ENCODE data around the gene GNB1.
A peak's percentile ranks its signal among the peaks of the same experiment; 100 is the strongest.

Gene GNB1

DNA sequence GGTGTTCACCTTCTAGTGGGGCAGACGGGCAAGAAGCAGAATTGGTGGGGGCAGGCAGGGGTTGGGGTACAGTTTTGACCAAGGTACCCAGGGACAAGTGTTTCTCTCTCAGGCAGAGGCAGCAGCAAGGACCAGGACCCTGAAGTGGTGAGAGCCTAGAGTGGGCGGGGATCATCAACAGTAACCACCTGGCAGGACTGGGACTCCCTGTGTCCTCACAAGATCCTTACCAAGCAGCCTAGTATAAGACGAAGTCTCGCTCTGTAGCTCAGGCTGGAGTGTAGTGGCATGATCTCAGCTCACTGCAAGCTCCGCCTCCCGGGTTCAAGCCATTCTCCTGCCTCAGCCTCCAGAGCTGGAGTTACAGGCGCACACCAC lies 109.4 kb downstream of the GNB1 start:
- Histone ChIP-seq H3K9ac (ENCODE audit: low read depth, low read length) (no peak overlapping the region), H3K27ac (ENCODE audit: low read length) (0 out of 2 replicates have a peak overlapping the region, but pooled peaks have one; percentile 69), H3K4me2 (ENCODE audit: insufficient read depth, low read length) (no peak overlapping the region), H3K79me2 (ENCODE audit: insufficient read depth, low read length) (peaks cover 17% of the 10 kb centered on the region), H2AFZ (ENCODE audit: low read depth, low read length) (no peak overlapping the region), H3K36me3 (ENCODE audit: insufficient read depth, low read length) (peaks cover 30% of the 10 kb centered on the region), H4K20me1 (ENCODE audit: insufficient read depth, low read length) (peaks cover 23% of the 10 kb centered on the region), H3K9me3 (ENCODE audit: insufficient read depth, low read length, severe bottlenecking) (no peaks in the 10 kb centered on the region), H3K4me1 (ENCODE audit: insufficient read depth, low read length) (peaks cover 43% of the 10 kb centered on the region), H3K27me3 (ENCODE audit: insufficient read depth, low read length, poor library complexity) (no peaks in the 10 kb centered on the region), H3K4me3 (ENCODE audit: low read depth in 1 of 2, low read length in 2 of 2) (no peak overlapping the region)
- DNase-seq (no peak), ATAC-seq (ENCODE audit: insufficient read depth, low read depth) (no peak)
- TF ChIP-seq EZH2 (IDR thresholded peaks at IDR 0.05; ENCODE audit: borderline replicate concordance, low read depth, low read length, severe bottlenecking), result no peak
- TF ChIP-seq, protein P1, sequence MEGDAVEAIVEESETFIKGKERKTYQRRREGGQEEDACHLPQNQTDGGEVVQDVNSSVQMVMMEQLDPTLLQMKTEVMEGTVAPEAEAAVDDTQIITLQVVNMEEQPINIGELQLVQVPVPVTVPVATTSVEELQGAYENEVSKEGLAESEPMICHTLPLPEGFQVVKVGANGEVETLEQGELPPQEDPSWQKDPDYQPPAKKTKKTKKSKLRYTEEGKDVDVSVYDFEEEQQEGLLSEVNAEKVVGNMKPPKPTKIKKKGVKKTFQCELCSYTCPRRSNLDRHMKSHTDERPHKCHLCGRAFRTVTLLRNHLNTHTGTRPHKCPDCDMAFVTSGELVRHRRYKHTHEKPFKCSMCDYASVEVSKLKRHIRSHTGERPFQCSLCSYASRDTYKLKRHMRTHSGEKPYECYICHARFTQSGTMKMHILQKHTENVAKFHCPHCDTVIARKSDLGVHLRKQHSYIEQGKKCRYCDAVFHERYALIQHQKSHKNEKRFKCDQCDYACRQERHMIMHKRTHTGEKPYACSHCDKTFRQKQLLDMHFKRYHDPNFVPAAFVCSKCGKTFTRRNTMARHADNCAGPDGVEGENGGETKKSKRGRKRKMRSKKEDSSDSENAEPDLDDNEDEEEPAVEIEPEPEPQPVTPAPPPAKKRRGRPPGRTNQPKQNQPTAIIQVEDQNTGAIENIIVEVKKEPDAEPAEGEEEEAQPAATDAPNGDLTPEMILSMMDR (IDR thresholded peaks at IDR 0.05; ENCODE audit: borderline replicate concordance, extremely low read depth, low read length, poor library complexity, severe bottlenecking), result no peak

DNA sequence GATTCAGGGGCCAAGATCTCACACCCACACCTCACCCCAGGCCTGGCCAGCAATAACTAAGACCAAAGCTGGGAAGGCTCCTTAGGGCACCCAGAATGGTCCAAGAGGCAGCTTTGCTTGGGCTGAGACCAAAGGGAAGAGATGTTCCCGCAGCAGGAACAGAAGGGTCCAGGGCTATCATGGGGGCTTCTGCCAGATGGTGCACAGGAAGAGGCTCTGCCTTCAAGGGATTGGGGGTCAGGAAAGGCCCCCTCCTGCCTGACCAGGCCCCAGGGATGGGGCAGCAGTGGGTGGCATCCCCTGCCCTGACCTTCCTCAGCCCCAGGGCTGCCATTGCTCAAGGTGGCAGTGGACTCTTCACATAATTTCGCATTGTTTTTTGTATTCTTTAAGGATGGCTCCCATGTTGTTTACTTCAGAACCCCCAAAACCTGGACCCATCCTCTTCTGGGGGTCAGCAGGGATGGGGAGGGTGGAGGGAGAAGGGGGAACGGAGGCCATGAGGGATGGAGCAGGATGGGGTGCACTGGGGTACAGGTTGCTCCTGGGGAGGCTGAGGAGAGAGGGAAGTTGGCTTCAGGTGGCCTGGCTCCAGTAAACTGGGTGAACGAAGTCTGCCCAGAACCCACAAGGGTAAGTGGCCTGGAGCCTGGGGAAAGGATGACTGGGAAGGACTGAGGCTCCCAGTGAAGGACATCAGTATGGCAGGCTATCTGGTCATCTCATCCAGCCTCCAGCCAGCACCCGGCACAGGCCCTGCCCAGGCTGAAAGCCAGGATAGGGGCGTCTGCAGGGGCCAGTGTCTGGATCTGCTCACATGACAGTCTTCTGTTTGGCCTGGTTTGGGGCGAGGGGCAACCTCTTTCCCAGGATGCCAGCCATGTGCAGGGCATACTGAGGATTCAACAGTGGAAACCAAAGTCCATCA lies 110.0 kb downstream of the GNB1 start:
- Histone ChIP-seq H2AFZ (ENCODE audit: low read depth, low read length) (no peak overlapping the region), H3K36me3 (ENCODE audit: insufficient read depth, low read length) (peaks cover 27% of the 10 kb centered on the region), H3K9me3 (ENCODE audit: insufficient read depth, low read length, severe bottlenecking) (no peaks in the 10 kb centered on the region), H3K4me1 (ENCODE audit: insufficient read depth, low read length) (peaks cover 49% of the 10 kb centered on the region), H3K79me2 (ENCODE audit: insufficient read depth, low read length) (peaks cover 22% of the 10 kb centered on the region), H3K4me3 (ENCODE audit: low read depth in 1 of 2, low read length in 2 of 2) (no peak overlapping the region), H4K20me1 (ENCODE audit: insufficient read depth, low read length) (peaks cover 26% of the 10 kb centered on the region), H3K27me3 (ENCODE audit: insufficient read depth, low read length, poor library complexity) (no peaks in the 10 kb centered on the region), H3K9ac (ENCODE audit: low read depth, low read length) (peak overlapping the region; percentile 32; the same call in 1 of the 2 replicates), H3K4me2 (ENCODE audit: insufficient read depth, low read length) (no peak overlapping the region), H3K27ac (ENCODE audit: low read length) (peak overlapping the region; percentile 69)
- TF ChIP-seq EZH2 (IDR thresholded peaks at IDR 0.05; ENCODE audit: borderline replicate concordance, low read depth, low read length, severe bottlenecking), result no peak
- TF ChIP-seq, protein P1 (IDR thresholded peaks at IDR 0.05; ENCODE audit: borderline replicate concordance, extremely low read depth, low read length, poor library complexity, severe bottlenecking), result no peak
- ATAC-seq (ENCODE audit: insufficient read depth, low read depth) (peak; percentile 4; the same call in 2 of the 3 replicates), DNase-seq (no peak)

DNA sequence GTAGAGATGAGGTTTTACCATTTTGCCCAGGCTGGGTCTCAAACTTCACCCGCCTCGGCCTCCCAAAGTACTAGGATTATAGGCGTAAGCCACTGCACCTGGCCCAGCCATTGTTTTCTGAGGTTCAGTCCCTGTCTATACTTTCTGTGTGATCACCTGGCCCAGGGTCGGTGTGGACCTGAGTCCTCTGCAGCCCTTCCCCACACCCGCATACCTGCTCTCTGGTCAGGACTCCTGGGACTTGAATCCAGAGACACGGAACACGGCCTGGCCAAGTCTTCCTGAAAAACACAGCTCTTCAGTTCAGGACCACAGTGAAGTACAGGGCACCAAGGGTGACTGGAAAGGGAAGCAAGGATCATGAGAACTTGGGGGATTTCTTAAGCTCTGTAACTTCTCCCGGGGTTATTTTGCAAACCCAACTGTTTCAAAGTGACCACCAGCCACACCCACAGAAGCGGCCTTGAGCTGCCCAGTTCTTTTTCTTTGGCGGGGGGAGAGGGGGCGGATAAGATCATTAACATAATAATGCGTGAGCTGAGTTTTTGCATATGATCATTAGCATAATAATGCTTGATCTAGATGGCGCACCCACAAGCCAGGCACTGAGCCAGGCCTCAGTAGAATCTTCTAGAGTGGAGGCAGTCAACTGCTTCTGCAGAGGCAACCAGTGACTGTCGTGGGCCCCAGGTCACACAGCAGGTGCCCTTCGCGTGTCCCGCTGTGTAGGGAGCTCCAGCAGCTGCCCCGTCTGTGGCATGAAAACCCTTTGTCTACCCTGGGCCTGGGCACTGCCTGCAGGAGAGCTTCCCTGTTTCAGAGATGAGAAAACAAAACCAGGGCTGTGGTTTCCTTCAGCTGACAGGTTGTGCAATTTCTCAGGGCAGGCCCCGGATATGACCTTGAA lies 110.9 kb downstream of the GNB1 start:
- no peaks in the 10 kb centered on the region for H3K27me3 ChIP-seq (ENCODE audit: insufficient read depth, low read length, poor library complexity)
- peak overlapping the region; percentile 32 for H3K9ac ChIP-seq (ENCODE audit: low read depth, low read length)
- ATAC-seq (ENCODE audit: insufficient read depth, low read depth), result peak; percentile 55
- peaks cover 30% of the 10 kb centered on the region for H4K20me1 ChIP-seq (ENCODE audit: insufficient read depth, low read length)
- TF ChIP-seq EZH2 (IDR thresholded peaks at IDR 0.05; ENCODE audit: borderline replicate concordance, low read depth, low read length, severe bottlenecking), result no peak
- H3K4me3 ChIP-seq (ENCODE audit: low read depth in 1 of 2, low read length in 2 of 2), result no peak overlapping the region
- H3K4me2 ChIP-seq (ENCODE audit: insufficient read depth, low read length), result peak overlapping the region; percentile 92; the same call in 1 of the 2 replicates
- no peaks in the 10 kb centered on the region for H3K9me3 ChIP-seq (ENCODE audit: insufficient read depth, low read length, severe bottlenecking)
- H2AFZ ChIP-seq (ENCODE audit: low read depth, low read length), result no peak overlapping the region
- H3K27ac ChIP-seq (ENCODE audit: low read length), result peak overlapping the region; percentile 69
- peaks cover 18% of the 10 kb centered on the region for H3K36me3 ChIP-seq (ENCODE audit: insufficient read depth, low read length)
- peaks cover 32% of the 10 kb centered on the region for H3K79me2 ChIP-seq (ENCODE audit: insufficient read depth, low read length)
- DNase-seq, result peak; percentile 68
- peaks cover 58% of the 10 kb centered on the region for H3K4me1 ChIP-seq (ENCODE audit: insufficient read depth, low read length)

Measured in DND-41 (cell line).